Neural cell (in vitro differentiated cells): ENCODE data around the gene GRWD1. TPM values are rescaled to one million over a fixed set of nuclear protein-coding genes. Genes with fewer than 3 reads are reported as not detected.

ENCODE experiments used
- H2AFZ ChIP-seq: fragments of 200-600, 300-800 bp; sonication (generic), shearing (Covaris generic); 2 replicates; pipeline ENCODE4 v1.6.0; 2014; ENCODE audit warnings: low read depth, mild to moderate bottlenecking, antibody characterized with exemption, low read length, moderate library complexity
- H3F3A ChIP-seq: fragments of 200-600 bp; shearing (Covaris generic); 2 replicates; pipeline ENCODE4 v1.6.1; 2016; ENCODE audit warnings: mild to moderate bottlenecking, moderate library complexity, mixed read lengths, antibody characterized with exemption, low read length; ENCODE audit not compliant: insufficient read depth, poor library complexity, severe bottlenecking
- H3K27ac ChIP-seq: fragments of 200-600, 300-800 bp; sonication (generic), shearing (Covaris generic); 2 replicates; pipeline ENCODE4 v1.5.1; 2014; ENCODE audit warnings: mild to moderate bottlenecking, low read length, moderate library complexity
- H3K27me3 ChIP-seq: fragments of 300-800, 200-600 bp; sonication (generic), shearing (Covaris generic); 2 replicates; pipeline ENCODE4 v1.6.0; 2014; ENCODE audit warnings: mild to moderate bottlenecking, low read depth, low read length, moderate library complexity; ENCODE audit not compliant: insufficient read depth
- H3K36me3 ChIP-seq: fragments of 300-800, 200-600 bp; sonication (generic), shearing (Covaris generic); 2 replicates; pipeline ENCODE4 v1.5.1; 2014; ENCODE audit warnings: mild to moderate bottlenecking, antibody characterized with exemption, low read length, moderate library complexity; ENCODE audit not compliant: insufficient read depth
- H3K4me2 ChIP-seq: fragments of 300-800, 200-600 bp; sonication (generic), shearing (Covaris generic); 2 replicates; pipeline ENCODE4 v1.6.0; 2014; ENCODE audit warnings: mild to moderate bottlenecking, low read length
- H3K4me3 ChIP-seq: fragments of 300-800, 200-600 bp; sonication (generic), shearing (Covaris generic); 2 replicates; pipeline ENCODE4 v1.5.1; 2014; ENCODE audit warnings: mild to moderate bottlenecking, low read length, moderate library complexity
- H3K79me2 ChIP-seq: fragments of 200-600 bp; shearing (Covaris generic); replicated peaks from 2 replicates; pipeline ENCODE4 v1.6.0; 2014; ENCODE audit warnings: mild to moderate bottlenecking, low read length, moderate library complexity; ENCODE audit not compliant: insufficient read depth
- H3K9ac ChIP-seq: fragments of 300-800, 200-600 bp; sonication (generic), shearing (Covaris generic); 2 replicates; pipeline ENCODE4 v1.6.1; 2016; ENCODE audit warnings: mild to moderate bottlenecking, low read length, mixed read lengths
- H3K9me2 ChIP-seq: fragments of 200-600 bp; shearing (Covaris generic); 2 replicates; pipeline ENCODE4 v1.6.1; 2016; ENCODE audit warnings: mild to moderate bottlenecking, low read length, mixed read lengths; ENCODE audit not compliant: insufficient read depth
- H3K9me3 ChIP-seq: fragments of 200-600, 300-800 bp; sonication (generic), shearing (Covaris generic); 2 replicates; pipeline ENCODE4 v1.6.1; 2016; ENCODE audit warnings: mild to moderate bottlenecking, mixed run types, low read length, moderate library complexity, mixed read lengths
- H4K20me1 ChIP-seq: fragments of 200-600 bp; shearing (Covaris generic); 2 replicates; pipeline ENCODE4 v1.6.1; 2016; ENCODE audit warnings: mild to moderate bottlenecking, mixed run types; ENCODE audit not compliant: insufficient read depth
- CTCF ChIP-seq: fragments of 450-650 bp; IDR thresholded peaks from 2 replicates; pipeline ENCODE4 v1.5.1; 2014; ENCODE audit warnings: antibody characterized with exemption, mild to moderate bottlenecking, moderate library complexity; ENCODE audit not compliant: poor library complexity, severe bottlenecking
- EP300 ChIP-seq: fragments of 450-650 bp; conservative IDR thresholded peaks from 2 replicates; pipeline ENCODE4 v1.6.1; 2014; ENCODE audit warnings: antibody characterized with exemption, mild to moderate bottlenecking, moderate library complexity; ENCODE audit not compliant: poor library complexity, severe bottlenecking
- EZH2 ChIP-seq: fragments of 200-600, 300-800 bp; shearing (Covaris generic), sonication (generic); IDR thresholded peaks from 2 replicates; pipeline ENCODE4 v1.6.1; 2014; ENCODE audit warnings: antibody characterized with exemption, low read length, borderline replicate concordance, mild to moderate bottlenecking; ENCODE audit not compliant: insufficient read depth, poor library complexity, severe bottlenecking
- MXI1 ChIP-seq: fragments of 450-650 bp; conservative IDR thresholded peaks from 2 replicates; pipeline ENCODE4 v1.6.1; 2014; ENCODE audit warnings: antibody characterized with exemption, mild to moderate bottlenecking; ENCODE audit not compliant: poor library complexity, severe bottlenecking
- POLR2AphosphoS5 ChIP-seq: IDR thresholded peaks from 2 replicates; pipeline ENCODE4 v1.6.1; 2012
- RAD21 ChIP-seq: fragments of 450-650 bp; conservative IDR thresholded peaks from 2 replicates; pipeline ENCODE4 v1.6.1; 2014; ENCODE audit warnings: antibody characterized with exemption, mild to moderate bottlenecking, moderate library complexity
- REST ChIP-seq: IDR thresholded peaks from 2 replicates; pipeline ENCODE4 v1.6.1; 2012; ENCODE audit warnings: borderline replicate concordance
- SMC3 ChIP-seq: fragments of 450-650 bp; conservative IDR thresholded peaks from 2 replicates; pipeline ENCODE4 v1.6.1; 2014; ENCODE audit warnings: antibody characterized with exemption, mild to moderate bottlenecking, moderate library complexity; ENCODE audit not compliant: poor library complexity
- TAF1 ChIP-seq: IDR thresholded peaks from 2 replicates; pipeline ENCODE4 v1.6.1; 2012; ENCODE audit warnings: low read depth
- polyA plus RNA-seq: library from polyadenylated mRNA; depleted of rRNA; stranded (reverse); fragments of >200 nt; gene quantifications from 2 replicates; pipeline ENCODE4 v1.2.3, GENCODE V29; 2014

GRWD1 gene
- polyA plus RNA-seq, 1 donor from 2014 or later, result 11.8 TPM

- peaks cover 6% of the 10 kb centered on the region for H3K79me2 ChIP-seq
Observed at GRCh38 chr19:48446579-48446978, 796 bp downstream of the GRWD1 start.

GRCh38 chr19:48448563-48448962 lies 2.8 kb downstream of the GRWD1 start:
- Histone ChIP-seq H3K4me2 (no peak overlapping the region), H3K9me3 (no peaks in the 10 kb centered on the region), H2AFZ (no peak overlapping the region), H3K27me3 (no peaks in the 10 kb centered on the region), H3F3A (no peaks in the 10 kb centered on the region), H3K4me3 (no peak overlapping the region), H3K27ac (no peak overlapping the region), H4K20me1 (no peaks in the 10 kb centered on the region), H3K9me2 (no peaks in the 10 kb centered on the region), H3K36me3 (no peaks in the 10 kb centered on the region), H3K9ac (no peak overlapping the region), H3K79me2 (peaks cover 6% of the 10 kb centered on the region)
- TF ChIP-seq SMC3 (no peak), EZH2 (no peak), TAF1 (no peak), MXI1 (no peak), EP300 (no peak), CTCF (no peak), RAD21 (no peak), POLR2AphosphoS5 (no peak)

More at GRCh38 chr19:48446579-48446978, 796 bp downstream of the GRWD1 start:
- H3K9me2 ChIP-seq, result no peaks in the 10 kb centered on the region
- H3K9me3 ChIP-seq, result no peaks in the 10 kb centered on the region
- H2AFZ ChIP-seq, result no peak overlapping the region
- TF ChIP-seq EZH2, result no peak
- TF ChIP-seq RAD21, result no peak
- TF ChIP-seq SMC3, result no peak
- TF ChIP-seq POLR2AphosphoS5, result no peak
- no peak for TF ChIP-seq TAF1
- no peak for TF ChIP-seq MXI1
- TF ChIP-seq CTCF, result no peak
- TF ChIP-seq EP300, result no peak
- no peak for TF ChIP-seq REST
- no peaks in the 10 kb centered on the region for H3F3A ChIP-seq
- H3K36me3 ChIP-seq, result no peaks in the 10 kb centered on the region
- H4K20me1 ChIP-seq, result no peaks in the 10 kb centered on the region
- no peaks in the 10 kb centered on the region for H3K27me3 ChIP-seq
- peak overlapping the region; percentile 97 for H3K4me3 ChIP-seq
- peak overlapping the region; percentile 93 for H3K27ac ChIP-seq
- peak overlapping the region; percentile 73 for H3K9ac ChIP-seq
- peak overlapping the region; percentile 80 for H3K4me2 ChIP-seq
